GM23338 (cell line): ENCODE measurements around the gene IGF2BP2. TPM values are rescaled to one million over a fixed set of nuclear protein-coding genes. Genes with fewer than 3 reads are reported as not detected.

Experiments used
- ATAC-seq: fragments of 200-7000 bp; cut with Tn5 transposase; 3 replicates; pipeline ENCODE4 v1.9.1; 2020
- DNase-seq: peaks from one replicate; pipeline ENCODE4 v3.0.0-alpha.2; 2015; ENCODE audit warnings: low spot score
- H2AFZ ChIP-seq: fragments of 200-600 bp; sonication (generic); 2 replicates; pipeline ENCODE4 v1.8.0; 2016; ENCODE audit warnings: antibody characterized with exemption, mild to moderate bottlenecking, moderate library complexity
- H3F3A ChIP-seq: fragments of 200-600 bp; sonication (generic); replicated peaks from 2 replicates; pipeline ENCODE4 v1.8.0; 2017; ENCODE audit warnings: antibody characterized with exemption, mixed run types, low read depth
- H3K27ac ChIP-seq: fragments of 200-600 bp; sonication (generic); 2 replicates; pipeline ENCODE4 v1.6.1; 2016; ENCODE audit warnings: low read depth
- H3K27me3 ChIP-seq: fragments of 200-600 bp; sonication (generic); 2 replicates; pipeline ENCODE4 v1.8.0; 2016; ENCODE audit warnings: mild to moderate bottlenecking, mixed run types, moderate library complexity; ENCODE audit not compliant: insufficient read depth
- H3K36me3 ChIP-seq: fragments of 200-600 bp; sonication (generic); 2 replicates; pipeline ENCODE4 v1.8.0; 2016; ENCODE audit warnings: mild to moderate bottlenecking; ENCODE audit not compliant: insufficient read depth
- H3K4me1 ChIP-seq: fragments of 200-600 bp; sonication (generic); 2 replicates; pipeline ENCODE4 v1.8.0; 2016; ENCODE audit warnings: mild to moderate bottlenecking, moderate library complexity; ENCODE audit not compliant: insufficient read depth
- H3K4me2 ChIP-seq: fragments of 200-600 bp; sonication (generic); 2 replicates; pipeline ENCODE4 v1.7.1; 2017; ENCODE audit warnings: mixed run types
- H3K4me3 ChIP-seq: fragments of 200-600 bp; sonication (generic); 2 replicates; pipeline ENCODE4 v1.6.1; 2016; ENCODE audit warnings: mixed run types
- H3K79me2 ChIP-seq: fragments of 200-600 bp; sonication (generic); replicated peaks from 2 replicates; pipeline ENCODE4 v1.8.0; 2017; ENCODE audit warnings: mild to moderate bottlenecking; ENCODE audit not compliant: insufficient read depth
- H3K9me2 ChIP-seq: fragments of 200-600 bp; sonication (generic); 2 replicates; pipeline ENCODE4 v1.8.0; 2017; ENCODE audit not compliant: insufficient read depth
- H4K20me1 ChIP-seq: fragments of 200-600 bp; sonication (generic); replicated peaks from 2 replicates; pipeline ENCODE4 v1.8.0; 2017; ENCODE audit warnings: mild to moderate bottlenecking; ENCODE audit not compliant: insufficient read depth
- H3K27ac Mint-ChIP-seq: 2 replicates; pipeline ENCODE4 v1.8.0; 2020; ENCODE audit warnings: inconsistent platforms, mild to moderate bottlenecking, moderate library complexity, mixed read lengths
- H3K27me3 Mint-ChIP-seq: 3 replicates; pipeline ENCODE4 v1.8.0; 2022; ENCODE audit warnings: low read depth, mild to moderate bottlenecking, moderate library complexity, mixed read lengths, inconsistent platforms; ENCODE audit not compliant: insufficient read depth, poor library complexity
- H3K36me3 Mint-ChIP-seq: 3 replicates; pipeline ENCODE4 v1.8.0; 2021; ENCODE audit warnings: low read depth, mild to moderate bottlenecking, inconsistent platforms, moderate library complexity, mixed read lengths
- H3K4me1 Mint-ChIP-seq: 3 replicates; pipeline ENCODE4 v1.8.0; 2020; ENCODE audit warnings: mild to moderate bottlenecking, inconsistent platforms, mixed read lengths
- H3K4me3 Mint-ChIP-seq: 3 replicates; pipeline ENCODE4 v1.8.0; 2021; ENCODE audit warnings: moderate library complexity, mild to moderate bottlenecking, inconsistent platforms, mixed read lengths
- H3K9me3 Mint-ChIP-seq: 3 replicates; pipeline ENCODE4 v1.8.0; 2020; ENCODE audit warnings: moderate library complexity, mild to moderate bottlenecking, inconsistent platforms, mixed read lengths
- CREB1 ChIP-seq: fragments of 250-450 bp; sonication (Bioruptor Pico); IDR thresholded peaks from 2 replicates; pipeline ENCODE4 v1.5.0; 2020; ENCODE audit warnings: low read depth, mild to moderate bottlenecking, moderate library complexity
- EZH2 ChIP-seq: fragments of 200-600 bp; sonication (generic); IDR thresholded peaks from one replicate; pipeline ENCODE4 v1.8.0; 2017; ENCODE audit warnings: antibody characterized with exemption, mild to moderate bottlenecking, low read depth; ENCODE audit not compliant: unreplicated experiment
- NANOG ChIP-seq: IDR thresholded peaks from 2 replicates; pipeline ENCODE4 v1.6.1; 2016; ENCODE audit warnings: antibody characterized with exemption, borderline replicate concordance
- STAT1 ChIP-seq: IDR thresholded peaks from one replicate; pipeline ENCODE4 v1.6.1; 2016; ENCODE audit warnings: antibody characterized with exemption; ENCODE audit not compliant: unreplicated experiment
- ZNF114 ChIP-seq: fragments of 250-450 bp; sonication (Bioruptor Pico); IDR thresholded peaks from 2 replicates; pipeline ENCODE4 v1.5.0; 2020; ENCODE audit warnings: mild to moderate bottlenecking, moderate library complexity
- ZNF331 ChIP-seq: fragments of 250-450 bp; sonication (Bioruptor Pico); IDR thresholded peaks from 2 replicates; pipeline ENCODE4 v1.5.0; 2020; ENCODE audit warnings: low read depth, mild to moderate bottlenecking, moderate library complexity
- polyA plus RNA-seq: library from polyadenylated mRNA; unstranded; fragments of >200 nt; fragmentation: Nextera tagmentation; extraction: Ambion mirVana; gene quantifications from 2 replicates; pipeline ENCODE4 v1.2.1, GENCODE V29; 2016
- total RNA-seq: library from RNA; depleted of rRNA; stranded (reverse); fragments of >200 nt; shearing (Covaris generic); gene quantifications from 2 replicates; pipeline ENCODE4 v1.2.3, GENCODE V29; 2014
- TF ChIP-seq, protein P1 (sequence below): fragments of 250-450 bp; sonication (Bioruptor Pico); IDR thresholded peaks from 2 replicates; pipeline ENCODE4 v1.5.0; 2020; ENCODE audit warnings: mild to moderate bottlenecking, moderate library complexity
- TF ChIP-seq, protein P2 (sequence below), 2 experiments: fragments of 200-600 bp in 1 of 2; sonication (generic) in 1 of 2; conservative IDR thresholded peaks; 2 replicates each; pipeline versions ENCODE4 v1.5.1 to v1.6.1; 2016 to 2017; ENCODE audit warnings: antibody characterized with exemption in 2 of 2, low read depth in 2 of 2, mild to moderate bottlenecking in 2 of 2, moderate library complexity in 1 of 2
- TF ChIP-seq, protein P3 (sequence below): IDR thresholded peaks from 2 replicates; pipeline ENCODE4 v1.6.1; 2016; ENCODE audit warnings: antibody characterized with exemption

The IGF2BP2 gene
- total and polyA plus RNA-seq, 2 experiments from 2014 or later = 82.9 to 84.5 TPM

DNA sequence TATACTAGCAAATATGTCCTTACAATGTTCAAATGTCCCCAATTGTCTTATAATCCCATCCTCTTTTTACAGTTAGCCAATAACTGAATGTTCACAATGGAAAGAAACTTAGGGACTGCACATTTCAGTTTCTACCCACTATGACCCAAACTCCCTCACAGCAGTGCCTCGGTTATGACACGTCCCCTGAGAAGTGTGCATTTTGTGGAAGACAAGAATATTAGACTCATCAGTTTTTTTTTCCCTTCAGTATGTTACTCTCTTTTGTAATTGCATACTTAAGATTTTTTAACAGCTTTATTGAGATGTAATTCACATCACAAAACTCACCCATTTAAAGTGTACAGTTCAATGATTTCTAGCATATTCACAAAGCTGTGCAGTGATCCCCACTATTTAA is 64.8 kb downstream of the IGF2BP2 start (continued):
- TF ChIP-seq, protein P1, sequence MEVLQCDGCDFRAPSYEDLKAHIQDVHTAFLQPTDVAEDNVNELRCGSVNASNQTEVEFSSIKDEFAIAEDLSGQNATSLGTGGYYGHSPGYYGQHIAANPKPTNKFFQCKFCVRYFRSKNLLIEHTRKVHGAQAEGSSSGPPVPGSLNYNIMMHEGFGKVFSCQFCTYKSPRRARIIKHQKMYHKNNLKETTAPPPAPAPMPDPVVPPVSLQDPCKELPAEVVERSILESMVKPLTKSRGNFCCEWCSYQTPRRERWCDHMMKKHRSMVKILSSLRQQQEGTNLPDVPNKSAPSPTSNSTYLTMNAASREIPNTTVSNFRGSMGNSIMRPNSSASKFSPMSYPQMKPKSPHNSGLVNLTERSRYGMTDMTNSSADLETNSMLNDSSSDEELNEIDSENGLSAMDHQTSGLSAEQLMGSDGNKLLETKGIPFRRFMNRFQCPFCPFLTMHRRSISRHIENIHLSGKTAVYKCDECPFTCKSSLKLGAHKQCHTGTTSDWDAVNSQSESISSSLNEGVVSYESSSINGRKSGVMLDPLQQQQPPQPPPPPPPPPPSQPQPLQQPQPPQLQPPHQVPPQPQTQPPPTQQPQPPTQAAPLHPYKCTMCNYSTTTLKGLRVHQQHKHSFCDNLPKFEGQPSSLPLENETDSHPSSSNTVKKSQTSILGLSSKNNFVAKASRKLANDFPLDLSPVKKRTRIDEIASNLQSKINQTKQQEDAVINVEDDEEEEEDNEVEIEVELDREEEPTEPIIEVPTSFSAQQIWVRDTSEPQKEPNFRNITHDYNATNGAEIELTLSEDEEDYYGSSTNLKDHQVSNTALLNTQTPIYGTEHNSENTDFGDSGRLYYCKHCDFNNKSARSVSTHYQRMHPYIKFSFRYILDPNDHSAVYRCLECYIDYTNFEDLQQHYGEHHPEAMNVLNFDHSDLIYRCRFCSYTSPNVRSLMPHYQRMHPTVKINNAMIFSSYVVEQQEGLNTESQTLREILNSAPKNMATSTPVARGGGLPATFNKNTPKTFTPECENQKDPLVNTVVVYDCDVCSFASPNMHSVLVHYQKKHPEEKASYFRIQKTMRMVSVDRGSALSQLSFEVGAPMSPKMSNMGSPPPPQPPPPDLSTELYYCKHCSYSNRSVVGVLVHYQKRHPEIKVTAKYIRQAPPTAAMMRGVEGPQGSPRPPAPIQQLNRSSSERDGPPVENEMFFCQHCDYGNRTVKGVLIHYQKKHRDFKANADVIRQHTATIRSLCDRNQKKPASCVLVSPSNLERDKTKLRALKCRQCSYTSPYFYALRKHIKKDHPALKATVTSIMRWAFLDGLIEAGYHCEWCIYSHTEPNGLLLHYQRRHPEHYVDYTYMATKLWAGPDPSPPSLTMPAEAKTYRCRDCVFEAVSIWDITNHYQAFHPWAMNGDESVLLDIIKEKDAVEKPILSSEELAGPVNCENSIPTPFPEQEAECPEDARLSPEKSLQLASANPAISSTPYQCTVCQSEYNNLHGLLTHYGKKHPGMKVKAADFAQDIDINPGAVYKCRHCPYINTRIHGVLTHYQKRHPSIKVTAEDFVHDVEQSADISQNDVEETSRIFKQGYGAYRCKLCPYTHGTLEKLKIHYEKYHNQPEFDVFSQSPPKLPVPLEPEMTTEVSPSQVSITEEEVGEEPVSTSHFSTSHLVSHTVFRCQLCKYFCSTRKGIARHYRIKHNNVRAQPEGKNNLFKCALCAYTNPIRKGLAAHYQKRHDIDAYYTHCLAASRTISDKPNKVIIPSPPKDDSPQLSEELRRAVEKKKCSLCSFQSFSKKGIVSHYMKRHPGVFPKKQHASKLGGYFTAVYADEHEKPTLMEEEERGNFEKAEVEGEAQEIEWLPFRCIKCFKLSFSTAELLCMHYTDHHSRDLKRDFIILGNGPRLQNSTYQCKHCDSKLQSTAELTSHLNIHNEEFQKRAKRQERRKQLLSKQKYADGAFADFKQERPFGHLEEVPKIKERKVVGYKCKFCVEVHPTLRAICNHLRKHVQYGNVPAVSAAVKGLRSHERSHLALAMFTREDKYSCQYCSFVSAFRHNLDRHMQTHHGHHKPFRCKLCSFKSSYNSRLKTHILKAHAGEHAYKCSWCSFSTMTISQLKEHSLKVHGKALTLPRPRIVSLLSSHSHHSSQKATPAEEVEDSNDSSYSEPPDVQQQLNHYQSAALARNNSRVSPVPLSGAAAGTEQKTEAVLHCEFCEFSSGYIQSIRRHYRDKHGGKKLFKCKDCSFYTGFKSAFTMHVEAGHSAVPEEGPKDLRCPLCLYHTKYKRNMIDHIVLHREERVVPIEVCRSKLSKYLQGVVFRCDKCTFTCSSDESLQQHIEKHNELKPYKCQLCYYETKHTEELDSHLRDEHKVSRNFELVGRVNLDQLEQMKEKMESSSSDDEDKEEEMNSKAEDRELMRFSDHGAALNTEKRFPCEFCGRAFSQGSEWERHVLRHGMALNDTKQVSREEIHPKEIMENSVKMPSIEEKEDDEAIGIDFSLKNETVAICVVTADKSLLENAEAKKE (CRISPR knock-in tag) = no peak
- TF ChIP-seq ZNF331 (CRISPR knock-in tag) (no peak), CREB1 (CRISPR knock-in tag) (no peak), ZNF114 (CRISPR knock-in tag) (no peak)
- TF ChIP-seq, protein P2, sequence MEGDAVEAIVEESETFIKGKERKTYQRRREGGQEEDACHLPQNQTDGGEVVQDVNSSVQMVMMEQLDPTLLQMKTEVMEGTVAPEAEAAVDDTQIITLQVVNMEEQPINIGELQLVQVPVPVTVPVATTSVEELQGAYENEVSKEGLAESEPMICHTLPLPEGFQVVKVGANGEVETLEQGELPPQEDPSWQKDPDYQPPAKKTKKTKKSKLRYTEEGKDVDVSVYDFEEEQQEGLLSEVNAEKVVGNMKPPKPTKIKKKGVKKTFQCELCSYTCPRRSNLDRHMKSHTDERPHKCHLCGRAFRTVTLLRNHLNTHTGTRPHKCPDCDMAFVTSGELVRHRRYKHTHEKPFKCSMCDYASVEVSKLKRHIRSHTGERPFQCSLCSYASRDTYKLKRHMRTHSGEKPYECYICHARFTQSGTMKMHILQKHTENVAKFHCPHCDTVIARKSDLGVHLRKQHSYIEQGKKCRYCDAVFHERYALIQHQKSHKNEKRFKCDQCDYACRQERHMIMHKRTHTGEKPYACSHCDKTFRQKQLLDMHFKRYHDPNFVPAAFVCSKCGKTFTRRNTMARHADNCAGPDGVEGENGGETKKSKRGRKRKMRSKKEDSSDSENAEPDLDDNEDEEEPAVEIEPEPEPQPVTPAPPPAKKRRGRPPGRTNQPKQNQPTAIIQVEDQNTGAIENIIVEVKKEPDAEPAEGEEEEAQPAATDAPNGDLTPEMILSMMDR (conservative IDR thresholded peaks at IDR 0.05; ENCODE audit: low read depth in 2 of 2) = no peak
- TF ChIP-seq, protein P3, sequence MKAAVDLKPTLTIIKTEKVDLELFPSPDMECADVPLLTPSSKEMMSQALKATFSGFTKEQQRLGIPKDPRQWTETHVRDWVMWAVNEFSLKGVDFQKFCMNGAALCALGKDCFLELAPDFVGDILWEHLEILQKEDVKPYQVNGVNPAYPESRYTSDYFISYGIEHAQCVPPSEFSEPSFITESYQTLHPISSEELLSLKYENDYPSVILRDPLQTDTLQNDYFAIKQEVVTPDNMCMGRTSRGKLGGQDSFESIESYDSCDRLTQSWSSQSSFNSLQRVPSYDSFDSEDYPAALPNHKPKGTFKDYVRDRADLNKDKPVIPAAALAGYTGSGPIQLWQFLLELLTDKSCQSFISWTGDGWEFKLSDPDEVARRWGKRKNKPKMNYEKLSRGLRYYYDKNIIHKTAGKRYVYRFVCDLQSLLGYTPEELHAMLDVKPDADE = no peak

DNA sequence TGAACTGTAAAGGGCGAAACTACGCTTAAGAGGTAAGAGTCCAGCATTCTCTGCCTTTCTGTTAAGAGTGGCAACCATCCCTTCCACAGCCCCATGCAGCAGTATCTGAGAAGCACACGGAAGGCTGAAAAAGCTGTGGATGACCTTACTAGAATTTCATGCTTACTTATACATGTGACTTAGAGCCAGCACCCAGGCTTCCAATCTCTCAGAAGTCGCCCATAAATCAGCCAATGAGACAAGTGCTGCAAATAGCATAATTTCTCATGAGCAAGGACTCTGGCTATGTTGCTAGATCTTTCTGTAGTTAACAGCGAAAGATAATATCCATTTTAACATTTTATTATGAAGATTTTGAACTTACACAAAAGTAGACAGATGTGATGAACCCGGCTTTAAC is 65.3 kb downstream of the IGF2BP2 start:
- Histone ChIP-seq H3K79me2 (peaks cover 98% of the 10 kb centered on the region), H3K27ac (no peak overlapping the region), H3F3A (peaks cover 5% of the 10 kb centered on the region; the same call in 1 of the 2 replicates), H3K4me1 (peaks cover 62% of the 10 kb centered on the region), H3K4me3 (no peak overlapping the region), H3K4me2 (0 out of 2 replicates have a peak overlapping the region, but pooled peaks have one; percentile 15), H3K36me3 (peaks cover 3% of the 10 kb centered on the region; the same call in 1 of the 2 replicates), H3K27me3 (no peaks in the 10 kb centered on the region), H3K9me2 (peaks cover 6% of the 10 kb centered on the region; the same call in 1 of the 2 replicates), H4K20me1 (peaks cover 24% of the 10 kb centered on the region), H2AFZ (no peak overlapping the region)
- DNase-seq (no peak), ATAC-seq (no peak)
- H3K4me3 Mint-ChIP-seq = no peak overlapping the region
- no peak overlapping the region for H3K27ac Mint-ChIP-seq
- no peak for TF ChIP-seq NANOG
- no peak for TF ChIP-seq STAT1
- TF ChIP-seq EZH2 = no peak
- peaks cover 70% of the 10 kb centered on the region for H3K4me1 Mint-ChIP-seq
- peaks cover 13% of the 10 kb centered on the region for H3K27me3 Mint-ChIP-seq
- H3K36me3 Mint-ChIP-seq = peaks cover 39% of the 10 kb centered on the region
- peaks cover 23% of the 10 kb centered on the region for H3K9me3 Mint-ChIP-seq
